ENCODE measurements around the gene GALK2.

Gene GALK2

GRCh38 chr15:49323207-49323606 lies 153.2 kb downstream of the GALK2 start:
- in situ Hi-C loops (cut with HindIII; ENCODE audit: low pct_ligation_motif_present, low sequenced_read_pairs), result no loop called here
- no peaks in the 10 kb centered on the region for H3K27me3 ChIP-seq (replicated peaks)
- H3K27ac ChIP-seq, result no peak overlapping the region
- no peak overlapping the region for H3K4me3 ChIP-seq (ENCODE audit: low read depth, low read length)
- DNase-seq, result no peak
- no peak for TF ChIP-seq CTCF (IDR thresholded peaks at IDR 0.05; ENCODE audit: low read depth, low read length, missing control alignments)
- H3K36me3 ChIP-seq (replicated peaks), result peaks cover 10% of the 10 kb centered on the region

GRCh38 chr15:49327927-49328326 lies 157.9 kb downstream of the GALK2 start:
- H3K27ac ChIP-seq, result no peak overlapping the region
- H3K4me3 ChIP-seq (ENCODE audit: low read depth, low read length), result no peak overlapping the region
- TF ChIP-seq CTCF (IDR thresholded peaks at IDR 0.05; ENCODE audit: low read depth, low read length, missing control alignments), result no peak
- in situ Hi-C loops (cut with HindIII; ENCODE audit: low pct_ligation_motif_present, low sequenced_read_pairs), result no loop called here
- no peaks in the 10 kb centered on the region for H3K27me3 ChIP-seq (replicated peaks)
- DNase-seq, result no peak
- H3K36me3 ChIP-seq (replicated peaks), result no peaks in the 10 kb centered on the region

- H3K27me3 ChIP-seq (replicated peaks), result no peaks in the 10 kb centered on the region
These were observed 158.9 kb downstream of the GALK2 start for GRCh38 chr15:49328941-49329340.

GRCh38 chr15:49330166-49330565 lies 160.1 kb downstream of the GALK2 start:
- in situ Hi-C loops (cut with HindIII; ENCODE audit: low pct_ligation_motif_present, low sequenced_read_pairs), result no loop called here
- no peak for TF ChIP-seq CTCF (IDR thresholded peaks at IDR 0.05; ENCODE audit: low read depth, low read length, missing control alignments)

More at GRCh38 chr15:49328941-49329340, 158.9 kb downstream of the GALK2 start:
- in situ Hi-C loops (cut with HindIII; ENCODE audit: low pct_ligation_motif_present, low sequenced_read_pairs), result no loop called here
- no peak for DNase-seq
- no peak for TF ChIP-seq CTCF (IDR thresholded peaks at IDR 0.05; ENCODE audit: low read depth, low read length, missing control alignments)
- H3K27ac ChIP-seq, result no peak overlapping the region
- H3K4me3 ChIP-seq (ENCODE audit: low read depth, low read length), result no peak overlapping the region
- no peaks in the 10 kb centered on the region for H3K36me3 ChIP-seq (replicated peaks)

GRCh38 chr15:49331442-49331841 lies 161.4 kb downstream of the GALK2 start:
- TF ChIP-seq CTCF (IDR thresholded peaks at IDR 0.05; ENCODE audit: low read depth, low read length, missing control alignments), result no peak
- DNase-seq, result no peak
- no peak overlapping the region for H3K4me3 ChIP-seq (ENCODE audit: low read depth, low read length)
- in situ Hi-C loops (cut with HindIII; ENCODE audit: low pct_ligation_motif_present, low sequenced_read_pairs), result no loop called here
- no peaks in the 10 kb centered on the region for H3K27me3 ChIP-seq (replicated peaks)
- H3K36me3 ChIP-seq (replicated peaks), result no peaks in the 10 kb centered on the region
- H3K27ac ChIP-seq, result no peak overlapping the region

More at GRCh38 chr15:49330166-49330565, 160.1 kb downstream of the GALK2 start:
- Histone ChIP-seq H3K27me3 (replicated peaks) (no peaks in the 10 kb centered on the region), H3K4me3 (ENCODE audit: low read depth, low read length) (no peak overlapping the region), H3K36me3 (replicated peaks) (no peaks in the 10 kb centered on the region), H3K27ac (no peak overlapping the region)
- DNase-seq, result no peak

GRCh38 chr15:49331951-49332350 lies 161.9 kb downstream of the GALK2 start:
- in situ Hi-C loops (cut with HindIII; ENCODE audit: low pct_ligation_motif_present, low sequenced_read_pairs), result no loop called here
- no peaks in the 10 kb centered on the region for H3K27me3 ChIP-seq (replicated peaks)
- H3K36me3 ChIP-seq (replicated peaks), result no peaks in the 10 kb centered on the region
- no peak for TF ChIP-seq CTCF (IDR thresholded peaks at IDR 0.05; ENCODE audit: low read depth, low read length, missing control alignments)
- no peak overlapping the region for H3K4me3 ChIP-seq (ENCODE audit: low read depth, low read length)
- H3K27ac ChIP-seq, result no peak overlapping the region
- peak; percentile 4 for DNase-seq

Measured in brain microvascular endothelial cell (primary cell).